Breast epithelium (tissue), 4 donors: ENCODE data around the gene SCUBE3. TPM values are rescaled to one million over a fixed set of nuclear protein-coding genes. Genes with fewer than 3 reads are reported as not detected.

Source experiments
- DNase-seq, 2 donors: peaks; one replicate each; pipeline ENCODE4 v3.0.0-alpha.2; 2019; ENCODE audit warnings: low spot score in 2 of 2
- H3K27ac ChIP-seq, 2 donors: fragments of 200-600 bp; sonication (generic) in 1 of 2; one replicate each; pipeline ENCODE4 v1.5.1; 2016 to 2019; ENCODE audit warnings: mild to moderate bottlenecking in 1 of 2
- H3K27me3 ChIP-seq, 2 donors: fragments of 200-600 bp; sonication (generic) in 1 of 2; one replicate each; pipeline versions ENCODE4 v1.5.1 to v1.6.0; 2017 to 2019; ENCODE audit warnings: control low read depth in 1 of 2, mild to moderate bottlenecking in 1 of 2
- H3K36me3 ChIP-seq: fragments of 200-600 bp; one replicate; pipeline ENCODE4 v1.5.1; 2019
- H3K4me1 ChIP-seq, 2 donors: fragments of 200-600 bp; sonication (generic); one replicate each; pipeline ENCODE4 v1.5.1; 2016 to 2019; ENCODE audit warnings: control low read depth in 1 of 2
- H3K4me3 ChIP-seq, 3 donors: fragments of 200-600 bp; sonication (generic); 1 replicate in 2 of 3; 2 replicates in 1 of 3; pipeline ENCODE4 v1.5.1; 2016 to 2019; ENCODE audit warnings: mild to moderate bottlenecking in 3 of 3, moderate library complexity in 2 of 3
- H3K9me3 ChIP-seq, 2 donors: fragments of 200-600 bp; sonication (generic) in 1 of 2; one replicate each; pipeline ENCODE4 v1.5.1; 2016 to 2019; ENCODE audit warnings: control low read depth in 1 of 2
- POLR2A ChIP-seq: fragments of 450-650 bp; IDR thresholded peaks from one replicate; pipeline ENCODE4 v1.6.1; 2016; ENCODE audit warnings: antibody characterized with exemption, mild to moderate bottlenecking, moderate library complexity
- POLR2AphosphoS5 ChIP-seq, 3 donors: sonication (generic); formaldehyde crosslinking; IDR thresholded peaks; one replicate each; pipeline ENCODE4 v1.6.1; 2017; ENCODE audit warnings: antibody characterized with exemption in 3 of 3
- intact Hi-C: fragments of 100-400 bp; cut with DNase I; formaldehyde crosslinking; loops from one replicate; pipeline ENCODE4 v1.15.1; 2023; ENCODE audit warnings: low total_unique reads
- total RNA-seq, 3 donors: library from RNA; depleted of rRNA; stranded (reverse); fragments of >200 nt; gene quantifications; one replicate each; pipeline ENCODE4 v1.1.0, GENCODE V29; 2016
- TF ChIP-seq, protein P1 (sequence below), 3 donors: fragments of 450-650 bp; IDR thresholded peaks; one replicate each; pipeline ENCODE4 v1.5.1; 2016 to 2017; ENCODE audit warnings: antibody characterized with exemption in 3 of 3, mild to moderate bottlenecking in 3 of 3, moderate library complexity in 3 of 3

SCUBE3 gene
- total RNA-seq, 3 donors from 2014 or later, result under 0.01 to 0.33 (median under 0.01) TPM

DNA sequence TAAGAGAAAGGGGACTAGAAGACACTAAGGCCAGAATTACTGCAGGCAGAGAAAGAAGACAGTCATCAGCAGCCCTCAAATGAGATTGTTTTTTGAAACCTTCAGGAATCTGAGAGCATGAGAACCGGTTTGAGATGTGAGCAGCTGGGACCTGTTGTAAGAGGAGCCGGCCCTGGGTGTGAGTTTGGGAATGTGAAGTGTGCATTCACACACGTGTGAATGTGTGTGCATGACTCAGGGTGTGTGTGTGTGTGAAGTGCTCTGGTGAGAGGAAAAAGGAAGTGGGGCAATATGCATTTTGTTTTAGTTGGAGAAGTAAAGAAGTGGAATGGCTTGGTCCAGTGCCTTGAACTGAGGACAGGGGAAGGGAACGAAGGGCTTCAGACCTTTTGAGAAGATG is 4.3 kb downstream of the SCUBE3 start:
- no peaks in the 10 kb centered on the region for H3K36me3 ChIP-seq
- no peak for DNase-seq
- H3K4me3 ChIP-seq, result no peak overlapping the region
- peaks cover 4 to 14% of the 10 kb centered on the region in 2 donors for H3K4me1 ChIP-seq
- no peak overlapping the region for H3K27ac ChIP-seq
- no peaks in the 10 kb centered on the region for H3K9me3 ChIP-seq
- intact Hi-C loops, result no loop called here
- H3K27me3 ChIP-seq, result peaks cover 6 to 18% of the 10 kb centered on the region in 2 donors
- TF ChIP-seq POLR2A, result no peak
- TF ChIP-seq, protein P1, sequence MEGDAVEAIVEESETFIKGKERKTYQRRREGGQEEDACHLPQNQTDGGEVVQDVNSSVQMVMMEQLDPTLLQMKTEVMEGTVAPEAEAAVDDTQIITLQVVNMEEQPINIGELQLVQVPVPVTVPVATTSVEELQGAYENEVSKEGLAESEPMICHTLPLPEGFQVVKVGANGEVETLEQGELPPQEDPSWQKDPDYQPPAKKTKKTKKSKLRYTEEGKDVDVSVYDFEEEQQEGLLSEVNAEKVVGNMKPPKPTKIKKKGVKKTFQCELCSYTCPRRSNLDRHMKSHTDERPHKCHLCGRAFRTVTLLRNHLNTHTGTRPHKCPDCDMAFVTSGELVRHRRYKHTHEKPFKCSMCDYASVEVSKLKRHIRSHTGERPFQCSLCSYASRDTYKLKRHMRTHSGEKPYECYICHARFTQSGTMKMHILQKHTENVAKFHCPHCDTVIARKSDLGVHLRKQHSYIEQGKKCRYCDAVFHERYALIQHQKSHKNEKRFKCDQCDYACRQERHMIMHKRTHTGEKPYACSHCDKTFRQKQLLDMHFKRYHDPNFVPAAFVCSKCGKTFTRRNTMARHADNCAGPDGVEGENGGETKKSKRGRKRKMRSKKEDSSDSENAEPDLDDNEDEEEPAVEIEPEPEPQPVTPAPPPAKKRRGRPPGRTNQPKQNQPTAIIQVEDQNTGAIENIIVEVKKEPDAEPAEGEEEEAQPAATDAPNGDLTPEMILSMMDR (IDR thresholded peaks at IDR 0.05), result no peak
- TF ChIP-seq POLR2AphosphoS5 (IDR thresholded peaks at IDR 0.05), result no peak

DNA sequence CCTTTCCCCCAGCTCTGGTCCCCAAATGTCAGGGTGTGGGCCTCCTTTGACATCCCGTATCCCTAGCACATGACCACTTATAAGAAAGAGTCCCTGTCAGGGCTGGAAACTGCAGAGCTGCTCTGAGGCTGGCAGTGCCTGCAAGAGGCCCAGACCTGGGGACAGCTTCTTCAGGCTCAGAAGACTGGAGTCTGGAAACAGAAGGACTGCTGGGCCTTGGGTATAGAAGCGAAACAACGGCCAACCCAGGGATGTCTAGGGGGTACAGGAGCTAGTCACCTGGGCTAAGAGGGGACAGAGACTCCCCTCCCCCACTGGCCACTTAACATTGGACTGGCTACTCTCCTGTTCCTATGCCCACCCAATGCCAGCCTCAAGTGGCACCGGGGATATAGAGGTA is 4.7 kb downstream of the SCUBE3 start:
- TF ChIP-seq POLR2A (no peak), POLR2AphosphoS5 (IDR thresholded peaks at IDR 0.05) (no peak)
- TF ChIP-seq, protein P1 (IDR thresholded peaks at IDR 0.05), result no peak
- Histone ChIP-seq H3K27ac (no peak overlapping the region), H3K27me3 (peaks cover 6 to 14% of the 10 kb centered on the region in 2 donors), H3K36me3 (no peaks in the 10 kb centered on the region), H3K9me3 (no peaks in the 10 kb centered on the region), H3K4me1 (peaks cover 4 to 11% of the 10 kb centered on the region in 2 donors), H3K4me3 (no peak overlapping the region)
- no peak for DNase-seq
- intact Hi-C loops, result no loop called here

DNA sequence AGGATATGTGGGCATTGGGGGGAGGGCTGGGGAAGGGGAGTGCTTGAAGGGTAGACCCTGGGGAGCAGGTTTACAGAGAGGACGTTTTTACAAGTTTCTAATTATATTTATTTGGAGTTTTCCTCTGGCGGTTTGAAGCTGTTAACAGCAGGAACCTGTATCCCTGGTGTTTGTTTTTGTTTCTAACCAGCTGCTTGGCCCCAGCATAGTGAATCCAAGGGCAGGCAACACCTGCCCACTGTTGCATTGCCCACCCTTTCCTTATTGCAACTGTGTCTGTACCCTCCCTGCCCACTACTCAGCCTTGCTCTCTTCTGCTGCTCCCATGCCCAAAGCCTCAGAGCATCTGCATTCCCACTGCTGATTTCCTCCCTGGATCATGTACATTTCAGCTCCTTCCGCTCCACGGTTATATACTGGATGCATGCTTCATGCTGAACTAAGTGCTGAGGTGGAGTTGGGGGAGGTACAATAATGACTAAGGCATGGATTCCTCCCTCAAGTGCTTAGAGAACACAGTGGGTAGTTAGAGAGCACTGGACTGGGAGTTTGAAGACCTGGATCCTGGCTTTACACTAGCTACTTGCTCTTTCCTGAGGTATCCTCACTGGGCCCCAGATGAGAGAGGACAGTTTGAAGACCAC is 6.0 kb downstream of the SCUBE3 start:
- H3K27me3 ChIP-seq, result peaks cover 0 to 11% of the 10 kb centered on the region in 2 donors
- H3K36me3 ChIP-seq, result no peaks in the 10 kb centered on the region
- no peaks in the 10 kb centered on the region for H3K4me1 ChIP-seq
- H3K4me3 ChIP-seq, result no peak overlapping the region
- no peak overlapping the region for H3K27ac ChIP-seq
- no peak for DNase-seq
- no peak for TF ChIP-seq POLR2AphosphoS5 (IDR thresholded peaks at IDR 0.05)
- TF ChIP-seq, protein P1 (IDR thresholded peaks at IDR 0.05), result no peak
- TF ChIP-seq POLR2A, result no peak
- H3K9me3 ChIP-seq, result no peaks in the 10 kb centered on the region
- intact Hi-C loops, result no loop called here

DNA sequence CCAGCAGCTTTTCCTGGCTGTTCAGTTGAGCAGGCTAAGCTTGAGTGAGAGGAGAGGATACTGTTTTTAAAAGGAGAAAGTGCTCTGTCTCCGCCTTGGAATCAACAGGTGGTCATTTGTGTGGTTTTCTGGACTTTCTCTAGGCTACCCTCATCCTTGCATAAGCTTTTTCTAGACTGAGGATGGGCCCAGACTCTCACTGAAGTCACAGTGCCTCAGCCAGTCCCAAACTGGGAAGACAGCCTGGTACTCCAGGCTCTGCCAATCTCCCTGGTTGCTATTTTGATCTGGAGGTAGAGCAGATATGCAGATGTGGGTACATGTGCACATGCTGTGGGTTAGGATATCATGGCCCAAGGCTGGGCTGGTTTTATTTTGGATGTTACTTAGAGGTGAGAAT is 7.0 kb downstream of the SCUBE3 start:
- H3K9me3 ChIP-seq, result no peaks in the 10 kb centered on the region
- no peak for DNase-seq
- H3K27me3 ChIP-seq, result peaks cover 0 to 4% of the 10 kb centered on the region in 2 donors
- TF ChIP-seq, protein P1 (IDR thresholded peaks at IDR 0.05), result no peak
- TF ChIP-seq POLR2AphosphoS5 (IDR thresholded peaks at IDR 0.05), result no peak
- TF ChIP-seq POLR2A, result no peak
- no peak overlapping the region for H3K27ac ChIP-seq
- intact Hi-C loops, result no loop called here
- H3K4me3 ChIP-seq, result no peak overlapping the region
- no peaks in the 10 kb centered on the region for H3K4me1 ChIP-seq
- no peaks in the 10 kb centered on the region for H3K36me3 ChIP-seq

DNA sequence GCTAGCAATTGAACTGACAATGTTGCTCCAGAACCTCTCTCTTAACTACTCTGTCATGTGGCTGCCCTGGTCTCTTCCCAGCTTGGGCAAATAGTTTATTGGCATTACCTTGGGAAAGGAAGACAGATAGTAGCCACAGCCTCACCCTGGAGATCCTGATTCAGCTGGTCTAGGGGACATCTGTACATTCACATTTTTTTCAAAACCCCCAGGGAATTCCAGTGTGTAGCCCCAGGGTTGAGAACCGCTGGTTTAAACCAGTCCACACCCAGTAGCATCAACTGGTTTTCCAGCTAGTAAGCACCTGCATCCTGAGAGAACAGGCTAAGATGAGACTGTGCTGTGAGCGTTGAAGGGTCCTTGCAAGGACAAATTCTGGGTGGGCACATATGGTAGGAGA is 9.6 kb downstream of the SCUBE3 start:
- Histone ChIP-seq H3K36me3 (no peaks in the 10 kb centered on the region), H3K27me3 (no peaks in the 10 kb centered on the region), H3K9me3 (no peaks in the 10 kb centered on the region), H3K4me1 (no peaks in the 10 kb centered on the region), H3K27ac (no peak overlapping the region), H3K4me3 (no peak overlapping the region)
- TF ChIP-seq POLR2A (no peak), POLR2AphosphoS5 (IDR thresholded peaks at IDR 0.05) (no peak)
- TF ChIP-seq, protein P1 (IDR thresholded peaks at IDR 0.05), result no peak
- no peak for DNase-seq
- intact Hi-C loops, result no loop called here
